HG03175 (cell line): Measurements from ENCODE around the gene RAB11FIP4.

ENCODE experiments used
- ATAC-seq: cut with Tn5 transposase; IDR thresholded peaks from one replicate; pipeline ENCODE4 v1.9.1; 2021; ENCODE audit warnings: mild to moderate bottlenecking, moderate library complexity; ENCODE audit not compliant: unreplicated experiment

Gene RAB11FIP4

DNA sequence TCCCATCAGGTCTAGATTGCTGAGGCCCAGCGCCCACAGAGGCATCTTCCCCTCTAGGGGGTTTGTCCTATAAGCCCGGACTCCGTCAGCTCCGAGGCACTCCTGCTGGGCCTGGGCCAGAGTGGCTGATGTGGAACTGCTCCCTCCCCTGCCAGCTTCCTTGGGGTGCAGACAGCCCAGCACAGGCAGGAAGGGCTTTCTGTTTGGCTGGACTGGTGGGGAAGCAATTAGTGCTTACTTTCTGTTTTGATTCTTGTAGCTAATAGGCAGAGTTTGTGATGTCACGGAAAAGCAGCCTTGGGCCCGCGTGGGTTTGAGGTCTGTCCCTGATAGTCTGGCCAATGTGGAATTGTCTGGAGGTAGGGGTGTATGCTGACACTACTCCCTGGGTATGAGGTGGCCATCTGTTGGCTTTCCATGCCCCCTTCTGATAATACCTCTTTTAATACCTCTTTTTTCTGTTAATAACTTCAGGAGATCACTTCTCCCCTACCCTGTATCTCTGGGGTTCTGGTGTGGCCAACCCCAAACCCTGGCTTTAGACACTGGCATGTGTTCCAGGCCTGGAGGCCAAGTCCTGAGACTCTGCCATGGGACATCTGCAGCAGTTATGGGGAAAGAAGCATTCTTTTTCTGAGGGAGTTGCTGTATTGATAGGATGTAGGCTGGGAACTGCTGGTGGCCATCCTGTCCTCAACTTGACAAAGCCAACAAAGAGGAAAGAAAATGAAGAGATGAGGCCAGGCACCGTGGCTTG is 190.9 kb downstream of the RAB11FIP4 start:
- ATAC-seq: peak; percentile 53

DNA sequence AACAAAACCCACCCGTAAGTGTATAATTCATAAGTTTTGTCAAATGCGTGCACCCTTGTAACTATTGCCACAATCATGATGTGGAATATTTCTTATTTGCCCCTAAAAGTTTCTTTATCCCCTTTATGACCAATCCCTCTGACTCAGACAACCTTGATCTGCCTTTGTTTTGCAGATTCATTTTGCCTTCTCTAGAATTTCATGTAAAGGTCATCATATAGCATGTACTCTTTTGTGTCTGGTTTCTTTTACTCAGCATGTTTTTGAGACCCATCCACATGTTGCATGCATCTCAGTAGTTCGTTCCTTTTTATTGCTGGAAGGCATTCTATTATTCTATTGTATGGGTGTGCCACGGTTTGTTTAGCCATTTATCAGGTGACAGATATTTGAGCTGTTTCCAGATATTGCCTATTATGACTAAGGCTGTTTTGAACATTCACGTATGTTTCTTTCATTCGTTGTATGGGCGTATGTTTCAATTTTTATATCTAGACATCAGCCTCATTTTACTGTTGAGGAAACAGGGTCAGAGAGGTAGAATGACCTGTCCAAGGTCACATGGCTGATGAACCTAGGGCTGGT is 192.4 kb downstream of the RAB11FIP4 start:
- no peak for ATAC-seq

DNA sequence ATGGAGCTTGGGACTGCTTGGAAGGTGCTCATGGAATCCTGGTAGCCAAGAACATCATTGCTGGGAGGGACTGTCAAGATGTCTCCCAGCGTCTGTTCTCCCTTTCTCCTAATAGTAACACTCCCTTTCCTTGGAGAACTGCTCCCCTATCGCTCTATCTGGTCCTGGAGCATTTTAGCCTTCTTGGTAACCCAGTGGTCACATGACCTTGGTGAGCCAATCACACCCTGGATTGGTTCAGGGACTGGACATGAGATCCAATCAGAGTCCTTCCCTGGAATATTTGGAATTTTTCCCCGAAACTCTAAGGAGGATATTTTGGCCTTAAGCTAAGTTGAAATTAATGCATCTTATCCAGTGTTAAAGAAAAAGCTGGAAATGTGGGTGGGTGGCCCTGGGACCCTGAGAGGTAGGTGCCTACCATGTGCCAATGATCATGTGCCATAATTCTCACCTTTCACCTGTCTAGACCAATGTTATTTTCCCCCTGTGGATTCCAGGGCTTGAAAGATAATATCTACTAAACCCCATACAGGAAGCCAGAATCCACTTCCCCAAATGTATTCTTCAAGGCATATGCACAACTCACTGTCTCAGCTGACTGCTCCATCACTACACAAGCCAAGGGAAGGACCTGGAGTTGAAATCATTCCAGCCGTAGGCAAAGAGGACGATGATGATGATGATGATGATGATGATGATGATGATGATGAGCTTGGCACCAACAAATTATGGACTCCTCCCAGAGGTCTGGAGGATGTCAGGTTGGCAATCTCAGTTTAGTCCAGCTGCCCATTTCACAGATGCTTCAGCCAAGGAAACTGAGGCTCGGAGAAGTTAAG is 193.2 kb downstream of the RAB11FIP4 start:
- ATAC-seq: no peak

DNA sequence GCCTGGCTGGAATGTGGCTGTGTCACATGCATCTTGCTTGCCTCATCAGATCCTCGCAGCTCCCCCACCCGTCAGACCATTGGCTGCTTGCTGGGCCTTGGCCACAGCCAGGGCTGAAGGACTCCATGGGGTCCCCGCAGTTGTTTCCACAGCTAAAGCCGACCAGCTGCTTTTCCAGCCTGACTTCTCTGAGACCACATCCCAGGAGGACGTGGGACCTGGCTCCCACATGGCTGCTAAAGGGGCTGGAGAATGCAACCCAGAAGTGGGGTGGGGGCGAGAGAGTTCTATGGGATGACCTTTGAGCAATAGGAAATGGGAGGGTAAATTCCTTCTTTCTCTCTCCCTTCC is 193.8 kb downstream of the RAB11FIP4 start:
- no peak for ATAC-seq

DNA sequence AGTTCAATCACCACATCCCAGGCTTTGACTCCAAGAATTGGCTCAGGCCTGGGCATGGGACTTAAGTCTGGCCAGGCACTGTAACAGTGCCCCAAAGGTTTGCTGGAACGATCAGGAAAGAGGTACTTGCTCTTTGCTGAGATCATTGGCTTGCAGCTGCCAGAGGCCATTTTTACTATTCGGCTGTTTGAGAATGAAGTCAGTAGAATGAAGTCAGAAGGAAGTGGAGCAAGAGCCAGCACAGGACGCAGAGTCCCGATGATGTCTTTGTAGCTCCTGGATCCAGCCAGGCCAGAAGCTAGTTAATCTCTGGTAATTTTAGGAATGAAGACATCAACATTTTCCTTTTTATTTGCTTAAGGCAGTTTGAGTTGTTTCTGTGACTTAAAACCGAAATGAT is 195.5 kb downstream of the RAB11FIP4 start:
- ATAC-seq: no peak

GRCh38 chr17:31587462-31587861 is 196.0 kb downstream of the RAB11FIP4 start:
- ATAC-seq: no peak
